SU-DHL-6 (cell line): ENCODE results near the gene KIRREL1.

Experiments used
- EZH2phosphoT487 ChIP-seq: fragments of 200-600 bp; sonication (generic), shearing (Covaris generic); conservative IDR thresholded peaks from 2 replicates; pipeline ENCODE4 v1.6.1; 2018; ENCODE audit warnings: mild to moderate bottlenecking, antibody characterized with exemption, low read length, moderate library complexity, mixed read lengths
- TF ChIP-seq, protein P1 (sequence below): fragments of 200-600 bp; sonication (generic); IDR thresholded peaks from one replicate; pipeline ENCODE4 v1.5.1; 2017; ENCODE audit warnings: antibody characterized with exemption, mild to moderate bottlenecking, low read length, moderate library complexity; ENCODE audit not compliant: insufficient read depth, poor library complexity, severe bottlenecking

DNA sequence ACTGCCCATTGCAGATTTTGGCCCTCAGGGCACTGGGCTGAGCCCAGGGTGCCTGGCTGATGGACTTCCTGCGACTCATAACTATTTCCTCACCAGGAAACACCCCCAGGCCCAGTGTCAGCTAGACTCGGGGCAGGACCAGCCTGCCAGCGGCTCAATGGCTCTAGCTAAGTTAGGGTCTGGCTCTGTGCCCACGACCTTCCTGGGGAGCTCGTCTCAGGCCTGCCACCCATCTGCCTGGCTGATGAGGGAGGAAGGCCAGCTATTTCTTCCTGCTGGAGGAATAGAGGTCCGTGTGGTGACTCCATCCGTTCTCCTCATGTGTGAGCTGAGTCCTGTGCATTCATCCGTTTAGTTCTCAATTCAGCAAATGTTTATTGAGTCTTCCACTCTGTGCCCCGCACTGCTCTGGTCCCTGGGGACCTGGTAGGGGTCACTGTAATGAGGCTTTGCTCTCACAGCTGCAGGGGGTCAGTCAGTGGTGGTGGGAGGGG lies 44.5 kb downstream of the KIRREL1 start:
- TF ChIP-seq, protein P1, sequence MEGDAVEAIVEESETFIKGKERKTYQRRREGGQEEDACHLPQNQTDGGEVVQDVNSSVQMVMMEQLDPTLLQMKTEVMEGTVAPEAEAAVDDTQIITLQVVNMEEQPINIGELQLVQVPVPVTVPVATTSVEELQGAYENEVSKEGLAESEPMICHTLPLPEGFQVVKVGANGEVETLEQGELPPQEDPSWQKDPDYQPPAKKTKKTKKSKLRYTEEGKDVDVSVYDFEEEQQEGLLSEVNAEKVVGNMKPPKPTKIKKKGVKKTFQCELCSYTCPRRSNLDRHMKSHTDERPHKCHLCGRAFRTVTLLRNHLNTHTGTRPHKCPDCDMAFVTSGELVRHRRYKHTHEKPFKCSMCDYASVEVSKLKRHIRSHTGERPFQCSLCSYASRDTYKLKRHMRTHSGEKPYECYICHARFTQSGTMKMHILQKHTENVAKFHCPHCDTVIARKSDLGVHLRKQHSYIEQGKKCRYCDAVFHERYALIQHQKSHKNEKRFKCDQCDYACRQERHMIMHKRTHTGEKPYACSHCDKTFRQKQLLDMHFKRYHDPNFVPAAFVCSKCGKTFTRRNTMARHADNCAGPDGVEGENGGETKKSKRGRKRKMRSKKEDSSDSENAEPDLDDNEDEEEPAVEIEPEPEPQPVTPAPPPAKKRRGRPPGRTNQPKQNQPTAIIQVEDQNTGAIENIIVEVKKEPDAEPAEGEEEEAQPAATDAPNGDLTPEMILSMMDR, result no peak
- no peak for TF ChIP-seq EZH2phosphoT487
